Muscle layer of duodenum (tissue), 2 donors: ENCODE results near the gene EXD1.
"Not testable (repeated sequence)": the region's sequence is repeated elsewhere in the genome, so short reads cannot be mapped to it uniquely, and the experiment has no call there.

Experiments used
- H3K27ac ChIP-seq: one replicate; pipeline ENCODE4 v1.7.0; 2013; ENCODE audit warnings: mild to moderate bottlenecking, low read length
- H3K27me3 ChIP-seq: one replicate; pipeline ENCODE4 v1.7.0; 2013; ENCODE audit warnings: low read depth, mild to moderate bottlenecking, control low read depth, low read length
- H3K36me3 ChIP-seq, 2 donors: one replicate each; pipeline ENCODE4 v1.7.0; 2013; ENCODE audit warnings: low read length in 2 of 2, control low read depth in 1 of 2, mild to moderate bottlenecking in 1 of 2; ENCODE audit not compliant: insufficient read depth in 2 of 2, control insufficient read depth in 1 of 2
- H3K4me1 ChIP-seq, 2 donors: one replicate each; pipeline ENCODE4 v1.7.0; 2013; ENCODE audit warnings: low read length in 2 of 2, mild to moderate bottlenecking in 2 of 2, control low read depth in 1 of 2, moderate library complexity in 1 of 2; ENCODE audit not compliant: insufficient read depth in 2 of 2, control insufficient read depth in 1 of 2
- H3K4me3 ChIP-seq, 2 donors: one replicate each; pipeline ENCODE4 v1.7.0; 2013; ENCODE audit warnings: low read length in 2 of 2, low read depth in 1 of 2, mild to moderate bottlenecking in 1 of 2
- H3K9me3 ChIP-seq, 2 donors: one replicate each; pipeline ENCODE4 v1.7.0; 2013; ENCODE audit warnings: low read length in 2 of 2, control low read depth in 1 of 2, mild to moderate bottlenecking in 1 of 2; ENCODE audit not compliant: control insufficient read depth in 1 of 2
- donor health status: healthy.

The EXD1 gene

DNA sequence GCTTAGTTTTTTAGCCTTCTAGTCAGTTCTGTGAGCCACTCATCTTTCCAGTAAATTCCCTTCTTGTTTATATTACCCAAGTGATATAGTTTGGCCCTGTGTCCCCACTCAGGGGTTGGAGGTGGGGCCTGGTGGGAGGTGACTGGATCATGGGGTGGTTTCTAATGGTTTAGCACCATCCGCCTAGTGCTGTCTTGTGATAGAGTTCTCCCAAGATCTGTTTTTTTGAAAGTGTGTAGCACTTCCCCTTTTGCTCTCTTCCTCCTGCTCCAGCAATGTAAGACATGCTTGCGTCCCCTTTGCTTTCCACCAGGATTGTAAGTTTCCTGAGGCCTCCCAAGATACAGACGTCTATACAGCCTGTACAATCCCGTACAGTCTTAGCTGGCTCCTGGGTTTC, 60.8 kb downstream of the EXD1 start:
- no peak overlapping the region for H3K27ac ChIP-seq
- H3K9me3 ChIP-seq: no peaks in the 10 kb centered on the region
- H3K27me3 ChIP-seq: no peaks in the 10 kb centered on the region
- no peaks in the 10 kb centered on the region for H3K4me1 ChIP-seq
- H3K4me3 ChIP-seq: no peak overlapping the region
- no peaks in the 10 kb centered on the region for H3K36me3 ChIP-seq

DNA sequence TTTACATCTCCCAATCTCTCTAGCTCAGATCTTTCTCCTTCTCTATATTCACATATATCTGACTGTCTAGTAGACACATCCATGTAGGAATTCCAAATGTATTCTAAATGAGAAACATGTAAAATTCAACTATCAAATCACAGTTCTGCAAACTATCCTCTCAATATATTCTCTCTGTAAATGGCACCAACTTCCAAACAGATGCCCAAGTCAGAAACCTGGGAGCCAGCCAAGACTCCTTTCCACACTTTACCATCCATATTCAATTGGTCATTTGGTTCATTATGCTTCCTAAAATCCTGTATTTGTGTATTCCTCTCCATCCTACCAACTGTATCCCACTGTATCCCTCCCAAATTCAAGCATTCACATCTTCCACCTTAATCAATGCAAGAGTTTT, 61.5 kb downstream of the EXD1 start:
- Histone ChIP-seq H3K27ac (no peak overlapping the region), H3K9me3 (no peaks in the 10 kb centered on the region), H3K36me3 (no peaks in the 10 kb centered on the region), H3K27me3 (no peaks in the 10 kb centered on the region), H3K4me3 (no peak overlapping the region), H3K4me1 (no peaks in the 10 kb centered on the region)

DNA sequence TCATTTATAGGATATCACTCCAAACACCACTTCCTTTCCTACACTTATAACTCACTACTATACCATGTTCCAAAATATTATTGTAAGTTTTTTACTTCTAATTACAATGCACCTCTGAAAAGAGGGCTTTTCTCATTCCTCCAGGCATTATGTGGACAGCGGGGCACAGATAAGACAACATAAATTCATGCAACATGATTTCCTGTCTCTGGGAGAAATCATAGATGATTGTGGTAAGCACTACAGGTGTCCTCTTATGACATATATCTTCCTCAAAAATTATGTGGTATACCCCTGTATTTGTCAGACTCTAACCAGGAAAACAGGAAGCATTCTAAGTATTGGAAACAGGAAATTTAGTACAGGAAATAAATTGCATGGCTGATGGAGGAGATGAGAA, 68.8 kb downstream of the EXD1 start:
- Histone ChIP-seq H3K9me3 (no peaks in the 10 kb centered on the region), H3K4me3 (no peak overlapping the region), H3K27me3 (no peaks in the 10 kb centered on the region), H3K27ac (no peak overlapping the region), H3K4me1 (no peaks in the 10 kb centered on the region), H3K36me3 (no peaks in the 10 kb centered on the region)

DNA sequence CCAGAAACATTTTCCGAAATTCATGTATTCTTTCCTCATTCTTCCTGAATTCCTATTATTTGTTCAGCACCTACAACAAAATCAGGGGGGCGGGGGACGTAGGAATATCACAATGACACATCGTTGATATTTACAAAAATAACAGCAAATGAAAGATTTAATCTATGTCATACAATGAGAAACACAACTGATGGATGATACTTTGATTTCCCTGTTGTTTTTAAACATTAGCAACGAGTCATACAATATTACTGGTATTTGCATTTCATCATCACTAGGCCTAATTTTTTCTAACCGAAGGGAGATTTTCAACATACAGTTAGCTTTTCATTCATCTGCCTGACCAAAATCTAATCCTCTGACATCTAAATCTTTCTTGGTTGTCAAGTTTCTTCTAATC, 69.2 kb downstream of the EXD1 start:
- Histone ChIP-seq H3K4me1 (no peaks in the 10 kb centered on the region), H3K36me3 (no peaks in the 10 kb centered on the region), H3K27me3 (no peaks in the 10 kb centered on the region), H3K27ac (no peak overlapping the region), H3K9me3 (no peaks in the 10 kb centered on the region), H3K4me3 (no peak overlapping the region)

GRCh38 chr15:41160639-41161315, 69.8 kb downstream of the EXD1 start:
- no peaks in the 10 kb centered on the region for H3K27me3 ChIP-seq
- no peak overlapping the region for H3K4me3 ChIP-seq
- H3K9me3 ChIP-seq: no peaks in the 10 kb centered on the region
- no peak overlapping the region for H3K27ac ChIP-seq
- H3K4me1 ChIP-seq: no peaks in the 10 kb centered on the region
- H3K36me3 ChIP-seq: no peaks in the 10 kb centered on the region

GRCh38 chr15:41154412-41154811, 76.1 kb downstream of the EXD1 start:
- Histone ChIP-seq H3K4me3 (no peak overlapping the region), H3K27ac (no peak overlapping the region), H3K36me3 (no peaks in the 10 kb centered on the region), H3K9me3 (no peaks in the 10 kb centered on the region), H3K4me1 (no peaks in the 10 kb centered on the region), H3K27me3 (no peaks in the 10 kb centered on the region)

DNA sequence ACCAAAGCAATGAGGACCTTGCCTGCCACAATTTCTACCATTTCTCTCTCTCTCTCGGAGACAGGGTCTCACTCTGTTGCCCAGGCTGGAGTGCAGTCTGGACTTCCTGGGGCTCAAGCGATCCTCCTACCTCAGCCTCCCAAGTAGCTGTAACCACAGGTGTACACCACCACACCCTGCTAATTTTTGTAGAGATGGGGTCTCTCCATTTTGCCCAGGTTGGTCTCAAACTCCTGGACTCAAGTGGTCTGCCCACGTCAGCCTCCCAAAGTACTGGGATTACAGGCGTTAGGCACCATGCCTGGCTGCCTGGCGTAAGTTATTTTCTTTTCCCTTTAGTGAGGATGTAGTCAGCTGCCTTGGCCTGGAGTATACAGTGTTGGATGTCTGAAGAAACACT, 76.8 kb downstream of the EXD1 start:
- no peak overlapping the region for H3K4me3 ChIP-seq
- H3K36me3 ChIP-seq: no peaks in the 10 kb centered on the region
- no peaks in the 10 kb centered on the region for H3K27me3 ChIP-seq
- no peaks in the 10 kb centered on the region for H3K9me3 ChIP-seq
- no peaks in the 10 kb centered on the region for H3K4me1 ChIP-seq
- no peak overlapping the region for H3K27ac ChIP-seq

DNA sequence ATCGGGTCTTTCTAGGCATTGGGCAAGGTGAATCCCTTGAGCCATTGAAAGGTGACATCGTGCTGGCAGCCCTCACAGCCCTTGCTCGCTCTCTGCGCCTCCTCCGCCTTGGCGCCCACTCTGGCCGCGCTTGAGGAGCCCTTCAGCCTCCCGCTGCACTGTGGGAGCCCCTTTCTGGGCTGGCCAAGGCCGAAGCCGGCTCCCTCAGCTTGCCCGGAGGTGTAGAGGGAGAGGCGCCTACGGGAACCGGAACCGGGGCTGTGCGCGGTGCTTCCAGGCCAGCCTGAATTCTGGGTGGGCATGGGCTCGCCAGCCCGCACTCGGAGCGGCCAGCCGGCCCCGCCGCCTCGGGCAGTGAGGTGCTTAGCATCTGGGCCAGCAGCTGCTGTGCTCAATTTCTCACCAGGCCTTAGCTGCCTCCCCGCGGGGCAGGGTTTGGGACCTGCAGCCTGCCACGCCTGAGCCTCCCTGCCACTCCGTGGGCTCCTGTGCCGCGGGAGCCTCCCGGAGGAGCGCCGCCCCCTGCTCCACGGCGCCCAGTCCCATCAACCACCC, 79.0 kb downstream of the EXD1 start:
- Histone ChIP-seq H3K4me3 (no peak overlapping the region), H3K27me3 (no peaks in the 10 kb centered on the region), H3K9me3 (no peaks in the 10 kb centered on the region)

DNA sequence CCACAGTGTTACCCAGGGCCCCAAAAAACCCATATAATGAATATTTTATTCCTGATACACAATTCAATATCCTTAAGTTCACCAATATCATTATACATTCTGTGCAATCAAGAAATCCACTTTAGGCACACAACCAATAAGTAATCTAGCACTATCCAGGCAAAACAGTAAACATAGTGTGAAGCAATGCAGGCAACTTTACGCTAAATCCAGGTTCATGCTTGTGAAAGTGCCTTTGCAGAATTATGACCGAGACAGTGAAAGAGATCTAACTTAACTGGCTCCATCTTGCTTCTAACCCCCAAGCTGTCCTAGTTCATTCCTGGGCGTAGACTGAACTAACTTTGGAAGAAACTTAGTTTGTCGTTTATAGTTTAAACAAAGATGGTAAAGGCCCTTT, 80.3 kb downstream of the EXD1 start:
- no peaks in the 10 kb centered on the region for H3K9me3 ChIP-seq
- no peak overlapping the region for H3K4me3 ChIP-seq
- H3K36me3 ChIP-seq: no peaks in the 10 kb centered on the region
- H3K27me3 ChIP-seq: no peaks in the 10 kb centered on the region
- H3K27ac ChIP-seq: no peak overlapping the region
- no peaks in the 10 kb centered on the region for H3K4me1 ChIP-seq

More for the DNA sequence above, 79.0 kb downstream of the EXD1 start:
- Histone ChIP-seq H3K27ac (no peak overlapping the region), H3K4me1 (no peaks in the 10 kb centered on the region), H3K36me3 (no peaks in the 10 kb centered on the region)

GRCh38 chr15:41148065-41148464, 82.5 kb downstream of the EXD1 start:
- no peaks in the 10 kb centered on the region for H3K36me3 ChIP-seq
- H3K4me3 ChIP-seq: no peak overlapping the region
- no peaks in the 10 kb centered on the region for H3K9me3 ChIP-seq
- H3K4me1 ChIP-seq: no peaks in the 10 kb centered on the region
- no peak overlapping the region for H3K27ac ChIP-seq
- H3K27me3 ChIP-seq: no peaks in the 10 kb centered on the region

- no peaks in the 10 kb centered on the region for H3K9me3 ChIP-seq
- no peaks in the 10 kb centered on the region for H3K36me3 ChIP-seq
- no peaks in the 10 kb centered on the region for H3K4me1 ChIP-seq
- no peak overlapping the region for H3K4me3 ChIP-seq
- H3K27me3 ChIP-seq: no peaks in the 10 kb centered on the region
- H3K27ac ChIP-seq: no peak overlapping the region
Observed at GRCh38 chr15:41139619-41140018, 90.9 kb downstream of the EXD1 start.

DNA sequence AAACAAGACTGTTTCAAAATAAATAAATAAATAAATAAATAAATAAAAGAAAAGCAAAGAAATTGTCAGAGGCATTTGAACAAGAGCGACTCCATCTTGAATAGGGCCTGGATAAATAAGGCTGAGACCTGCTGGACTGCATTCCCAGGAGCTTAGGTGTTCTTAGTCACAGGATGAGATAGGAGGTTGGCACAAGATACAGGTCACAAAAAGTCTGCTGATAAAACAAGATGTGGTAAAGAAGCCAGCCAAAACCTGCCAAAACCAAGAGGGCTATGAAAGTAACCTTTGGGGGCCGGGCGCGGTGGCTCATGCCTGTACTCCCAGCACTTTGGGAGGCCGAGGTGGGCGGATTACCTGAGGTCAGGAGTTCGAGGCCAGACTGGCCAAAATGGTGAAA, 91.4 kb downstream of the EXD1 start:
- H3K27ac ChIP-seq, H3K4me3 ChIP-seq, H3K9me3 ChIP-seq, H3K36me3 ChIP-seq, H3K27me3 ChIP-seq, H3K4me1 ChIP-seq: not testable (repeated sequence)
